GM18517 (cell line): Measurements from ENCODE around the gene RB1.

Source experiments
- ATAC-seq: cut with Tn5 transposase; IDR thresholded peaks from one replicate; pipeline ENCODE4 v1.9.1; 2021; ENCODE audit warnings: mild to moderate bottlenecking, moderate library complexity; ENCODE audit not compliant: unreplicated experiment

The RB1 gene

GRCh38 chr13:48526286-48526685 is 222.7 kb downstream of the RB1 start:
- no peak for ATAC-seq

GRCh38 chr13:48527955-48528354 is 224.4 kb downstream of the RB1 start:
- ATAC-seq: no peak

DNA sequence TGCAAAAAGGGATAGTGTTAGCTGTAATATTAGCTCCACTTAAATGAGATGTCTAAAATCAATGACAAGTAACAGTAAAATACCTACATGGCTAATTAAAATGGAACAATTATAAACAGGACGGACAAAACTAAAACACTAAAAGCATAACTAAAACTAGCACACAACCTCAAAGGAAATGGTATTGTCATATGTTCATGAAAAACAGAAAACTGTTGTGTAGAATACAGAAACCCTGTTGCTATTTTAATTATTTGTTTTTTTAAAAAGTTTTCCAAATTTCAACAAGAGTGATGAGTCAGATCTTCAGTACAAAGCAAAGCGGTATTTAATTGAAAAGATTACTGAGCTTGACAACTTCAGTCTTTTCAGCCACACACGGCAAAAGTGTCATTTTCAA is 225.2 kb downstream of the RB1 start:
- ATAC-seq: no peak

GRCh38 chr13:48530833-48531232 is 227.3 kb downstream of the RB1 start:
- no peak for ATAC-seq
